Dedifferentiated amniotic fluid mesenchymal stem cell (primary cell): ENCODE data around the gene HDDC2.

ENCODE experiments used
- DNase-seq: peaks from one replicate; pipeline ENCODE4 v3.0.0-alpha.2; 2016; ENCODE audit errors: extremely low spot score

The HDDC2 gene

GRCh38 chr6:125271486-125272159, 30.1 kb downstream of the HDDC2 start:
- DNase-seq: no peak

GRCh38 chr6:125270380-125270779, 31.4 kb downstream of the HDDC2 start:
- DNase-seq: no peak

- DNase-seq: no peak
Measured at GRCh38 chr6:125269328-125269985, 32.3 kb downstream of the HDDC2 start.

GRCh38 chr6:125268765-125269164, 33.0 kb downstream of the HDDC2 start:
- DNase-seq: no peak

- DNase-seq: no peak
Measured at GRCh38 chr6:125267806-125268523, 33.8 kb downstream of the HDDC2 start.

GRCh38 chr6:125264476-125264875, 37.3 kb downstream of the HDDC2 start:
- DNase-seq: no peak

- peak; percentile 65 for DNase-seq
Measured at GRCh38 chr6:125262016-125263013, 39.5 kb downstream of the HDDC2 start.

- no peak for DNase-seq
Measured at GRCh38 chr6:125259354-125259736, 42.4 kb downstream of the HDDC2 start.

- DNase-seq: no peak
Measured at GRCh38 chr6:125258651-125259353, 43.0 kb downstream of the HDDC2 start.

GRCh38 chr6:125257351-125257750, 44.4 kb downstream of the HDDC2 start:
- no peak for DNase-seq

- no peak for DNase-seq
Measured at GRCh38 chr6:125255201-125255600, 46.6 kb downstream of the HDDC2 start.

GRCh38 chr6:125254321-125254720, 47.4 kb downstream of the HDDC2 start:
- no peak for DNase-seq

GRCh38 chr6:125253881-125254280, 47.9 kb downstream of the HDDC2 start:
- no peak for DNase-seq

- no peak for DNase-seq
Measured at GRCh38 chr6:125252891-125253290, 48.9 kb downstream of the HDDC2 start.

- DNase-seq: no peak
Measured at GRCh38 chr6:125251516-125252220, 50.1 kb downstream of the HDDC2 start.

GRCh38 chr6:125250511-125250910, 51.3 kb downstream of the HDDC2 start:
- no peak for DNase-seq

GRCh38 chr6:125248136-125248535, 53.6 kb downstream of the HDDC2 start:
- no peak for DNase-seq

- DNase-seq: no peak
Measured at GRCh38 chr6:125246566-125246965, 55.2 kb downstream of the HDDC2 start.

- DNase-seq: no peak
Measured at GRCh38 chr6:125245523-125246264, 56.1 kb downstream of the HDDC2 start.

- DNase-seq: no peak
Measured at GRCh38 chr6:125245109-125245508, 56.7 kb downstream of the HDDC2 start.
